GM12892 (cell line): Measurements from ENCODE around the gene SORT1.

Experiments
- POLR2A ChIP-seq: IDR thresholded peaks from 2 replicates; pipeline ENCODE4 v1.6.1; 2011; ENCODE audit warnings: low read depth, low read length, control low read depth
- POLR2AphosphoS5 ChIP-seq: IDR thresholded peaks from 2 replicates; pipeline ENCODE4 v1.6.1; 2011; ENCODE audit warnings: low read depth, low read length, control low read depth
- TAF1 ChIP-seq: IDR thresholded peaks from 2 replicates; pipeline ENCODE4 v1.6.1; 2011; ENCODE audit warnings: low read depth, mild to moderate bottlenecking, control low read depth, low read length, borderline replicate concordance

DNA sequence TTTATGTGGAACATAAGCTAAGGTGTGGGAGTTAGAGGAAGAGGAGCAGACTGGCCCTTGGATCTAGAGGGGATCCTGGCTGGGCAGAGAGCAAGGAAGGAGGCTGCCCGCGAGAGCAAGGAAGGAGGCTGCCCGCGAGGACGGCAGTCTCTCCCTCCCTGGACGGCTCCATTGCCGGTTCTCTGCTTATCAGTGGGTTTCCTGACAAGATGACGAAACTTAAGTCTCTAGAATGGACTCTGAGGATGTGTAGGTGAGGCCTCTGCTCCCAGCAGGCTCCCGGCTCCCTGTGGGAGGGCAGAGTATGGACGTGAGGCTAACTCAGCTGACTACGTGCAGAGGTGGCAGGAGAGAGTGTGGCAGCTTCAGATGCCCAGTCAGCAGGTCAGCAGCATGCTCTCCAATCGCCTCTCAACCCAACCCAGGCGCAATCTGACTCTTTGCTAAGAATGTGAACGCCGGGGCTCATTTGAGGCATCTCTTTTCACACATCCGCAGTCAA, 97.0 kb downstream of the SORT1 start:
- TF ChIP-seq POLR2AphosphoS5 = no peak
- no peak for TF ChIP-seq POLR2A
- no peak for TF ChIP-seq TAF1
